WTC11 (cell line): ENCODE results near the gene POU6F1. TPM values are rescaled to one million over a fixed set of nuclear protein-coding genes. Genes with fewer than 3 reads are reported as not detected.

Experiments
- ATAC-seq: fragments of 200-7000 bp; cut with Tn5 transposase; 2 replicates; pipeline ENCODE4 v1.10.0; 2021; ENCODE audit warnings: mild to moderate bottlenecking, moderate library complexity
- CTCF ChIA-PET: fragments of 300-600 bp; sonication (Branson Sonifier 250); formaldehyde crosslinking; loops from one replicate; lab custom pipeline; 2021; ENCODE audit warnings: antibody characterized with exemption; lab: Charles Lee
- POLR2A ChIA-PET: fragments of 350-600 bp; sonication (Branson Sonifier 250); formaldehyde crosslinking; loops from one replicate; lab custom pipeline; 2021; ENCODE audit warnings: antibody characterized with exemption; lab: Charles Lee
- DNase-seq: peaks from one replicate; pipeline ENCODE4 v3.0.0; 2021; ENCODE audit warnings: low spot score
- H3K27ac Mint-ChIP-seq: 2 replicates; pipeline ENCODE4 v1.8.0; 2021; ENCODE audit warnings: mixed read lengths
- H3K27me3 Mint-ChIP-seq: 2 replicates; pipeline ENCODE4 v1.8.0; 2021; ENCODE audit warnings: low read depth, mild to moderate bottlenecking, moderate library complexity, mixed read lengths
- H3K36me3 Mint-ChIP-seq: 2 replicates; pipeline ENCODE4 v1.8.0; 2021; ENCODE audit warnings: mixed read lengths
- H3K4me1 Mint-ChIP-seq: 2 replicates; pipeline ENCODE4 v1.8.0; 2022; ENCODE audit warnings: mixed read lengths
- H3K4me3 Mint-ChIP-seq: 2 replicates; pipeline ENCODE4 v1.8.0; 2021; ENCODE audit warnings: mild to moderate bottlenecking, moderate library complexity, mixed read lengths
- H3K9me3 Mint-ChIP-seq: 2 replicates; pipeline ENCODE4 v1.8.0; 2021; ENCODE audit warnings: mixed read lengths
- ARID4B ChIP-seq: sonication (generic); formaldehyde crosslinking; IDR thresholded peaks from 2 replicates; pipeline ENCODE4 v1.8.0; 2023; ENCODE audit warnings: missing genetic modification reagents, mild to moderate bottlenecking, borderline replicate concordance
- ATF1 ChIP-seq: sonication (generic); formaldehyde crosslinking; IDR thresholded peaks from 2 replicates; pipeline ENCODE4 v1.8.1; 2023; ENCODE audit warnings: mild to moderate bottlenecking, moderate library complexity, missing genetic modification reagents
- ATF2 ChIP-seq: sonication (generic); formaldehyde crosslinking; IDR thresholded peaks from 2 replicates; pipeline ENCODE4 v1.8.1; 2022; ENCODE audit warnings: low read depth, missing genetic modification reagents, borderline replicate concordance
- FOXJ3 ChIP-seq: sonication (generic); formaldehyde crosslinking; IDR thresholded peaks from 2 replicates; pipeline ENCODE4 v1.9.0; 2021; ENCODE audit warnings: missing genetic modification reagents, mild to moderate bottlenecking, borderline replicate concordance
- MLX ChIP-seq: sonication (generic); formaldehyde crosslinking; IDR thresholded peaks from 2 replicates; pipeline ENCODE4 v1.8.1; 2023; ENCODE audit warnings: mild to moderate bottlenecking, missing genetic modification reagents, moderate library complexity
- NFE2L1 ChIP-seq: sonication (generic); formaldehyde crosslinking; IDR thresholded peaks from 2 replicates; pipeline ENCODE4 v1.8.1; 2023; ENCODE audit warnings: missing genetic modification reagents
- NFYB ChIP-seq: sonication (generic); formaldehyde crosslinking; conservative IDR thresholded peaks from 2 replicates; pipeline ENCODE4 v1.8.0; 2022; ENCODE audit warnings: low read depth, missing genetic modification reagents
- STAT6 ChIP-seq: sonication (generic); formaldehyde crosslinking; conservative IDR thresholded peaks from 2 replicates; pipeline ENCODE4 v1.8.1; 2023; ENCODE audit warnings: mild to moderate bottlenecking, low read depth, missing genetic modification reagents, moderate library complexity
- ZBTB21 ChIP-seq: sonication (generic); formaldehyde crosslinking; IDR thresholded peaks from 2 replicates; pipeline ENCODE4 v1.8.1; 2023; ENCODE audit warnings: mild to moderate bottlenecking, missing genetic modification reagents, borderline replicate concordance
- ZNF219 ChIP-seq: sonication (generic); formaldehyde crosslinking; IDR thresholded peaks from 2 replicates; pipeline ENCODE4 v1.8.0; 2023; ENCODE audit warnings: missing genetic modification reagents, mild to moderate bottlenecking, borderline replicate concordance
- total RNA-seq: library from RNA; stranded (reverse); gene quantifications from 3 replicates; pipeline ENCODE4 v1.2.3, GENCODE V29; 2021
- TF ChIP-seq, protein P1 (sequence below): sonication (generic); formaldehyde crosslinking; IDR thresholded peaks from 2 replicates; pipeline ENCODE4 v1.8.1; 2022; ENCODE audit warnings: missing genetic modification reagents, borderline replicate concordance
- TF ChIP-seq, protein P2 (sequence below): fragments of 250-450 bp; sonication (Bioruptor Pico); IDR thresholded peaks from 2 replicates; pipeline ENCODE4 v1.9.0; 2021; ENCODE audit warnings: mild to moderate bottlenecking
- TF ChIP-seq, protein P3 (sequence below): sonication (generic); formaldehyde crosslinking; IDR thresholded peaks from 2 replicates; pipeline ENCODE4 v1.8.1; 2023; ENCODE audit warnings: mild to moderate bottlenecking, missing genetic modification reagents, moderate library complexity
- TF ChIP-seq, protein P4 (sequence below): fragments of 250-450 bp; sonication (Bioruptor Pico); IDR thresholded peaks from 2 replicates; pipeline ENCODE4 v2.1.2; 2022; ENCODE audit warnings: mild to moderate bottlenecking, moderate library complexity
- TF ChIP-seq, protein P5 (sequence below): fragments of 250-450 bp; sonication (Bioruptor Pico); conservative IDR thresholded peaks from 2 replicates; pipeline ENCODE4 v1.9.0; 2021; ENCODE audit warnings: mild to moderate bottlenecking
- TF ChIP-seq, protein P6 (sequence below): sonication (generic); formaldehyde crosslinking; IDR thresholded peaks from 2 replicates; pipeline ENCODE4 v1.8.0; 2022; ENCODE audit warnings: mild to moderate bottlenecking, missing genetic modification reagents

The POU6F1 gene
- total RNA-seq, 1 experiment from 2014 or later, result 10.2 TPM

DNA sequence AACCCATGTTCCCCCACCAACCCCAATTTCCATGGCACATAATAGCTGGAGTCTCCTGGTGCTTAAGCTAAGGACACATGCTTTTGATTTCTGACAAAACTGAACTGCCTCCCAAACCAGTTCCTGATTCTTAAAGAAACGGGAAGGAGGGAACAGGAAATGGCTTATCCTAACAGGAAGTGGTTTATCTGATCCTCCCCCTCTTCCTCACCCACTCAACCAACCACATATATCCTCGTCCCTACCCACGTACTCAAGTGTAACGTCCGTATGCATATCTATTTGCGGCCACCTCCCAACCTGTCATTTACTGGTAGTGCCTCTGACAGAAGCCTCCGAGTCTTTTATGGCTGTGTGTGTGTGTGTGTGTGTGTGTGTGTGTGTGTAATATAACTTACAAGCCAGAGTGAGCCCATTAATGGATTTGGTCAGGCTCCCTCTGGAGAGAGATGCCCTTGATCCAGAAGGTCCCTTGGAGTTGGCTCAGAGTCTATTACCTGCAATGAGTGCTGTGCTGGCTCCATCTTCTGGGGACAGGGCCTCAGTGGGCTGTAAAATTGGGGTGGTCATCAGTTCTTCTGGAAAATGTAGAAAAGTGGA, 28.5 kb upstream of the POU6F1 start (continued):
- TF ChIP-seq, protein P1, sequence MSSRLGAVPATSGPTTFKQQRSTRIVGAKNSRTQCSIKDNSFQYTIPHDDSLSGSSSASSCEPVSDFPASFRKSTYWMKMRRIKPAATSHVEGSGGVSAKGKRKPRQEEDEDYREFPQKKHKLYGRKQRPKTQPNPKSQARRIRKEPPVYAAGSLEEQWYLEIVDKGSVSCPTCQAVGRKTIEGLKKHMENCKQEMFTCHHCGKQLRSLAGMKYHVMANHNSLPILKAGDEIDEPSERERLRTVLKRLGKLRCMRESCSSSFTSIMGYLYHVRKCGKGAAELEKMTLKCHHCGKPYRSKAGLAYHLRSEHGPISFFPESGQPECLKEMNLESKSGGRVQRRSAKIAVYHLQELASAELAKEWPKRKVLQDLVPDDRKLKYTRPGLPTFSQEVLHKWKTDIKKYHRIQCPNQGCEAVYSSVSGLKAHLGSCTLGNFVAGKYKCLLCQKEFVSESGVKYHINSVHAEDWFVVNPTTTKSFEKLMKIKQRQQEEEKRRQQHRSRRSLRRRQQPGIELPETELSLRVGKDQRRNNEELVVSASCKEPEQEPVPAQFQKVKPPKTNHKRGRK (CRISPR knock-in tag), result no peak
- TF ChIP-seq, protein P2, sequence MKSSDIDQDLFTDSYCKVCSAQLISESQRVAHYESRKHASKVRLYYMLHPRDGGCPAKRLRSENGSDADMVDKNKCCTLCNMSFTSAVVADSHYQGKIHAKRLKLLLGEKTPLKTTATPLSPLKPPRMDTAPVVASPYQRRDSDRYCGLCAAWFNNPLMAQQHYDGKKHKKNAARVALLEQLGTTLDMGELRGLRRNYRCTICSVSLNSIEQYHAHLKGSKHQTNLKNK (CRISPR knock-in tag), result no peak
- TF ChIP-seq FOXJ3 (CRISPR knock-in tag), result no peak
- no peak for TF ChIP-seq ATF2 (CRISPR knock-in tag)
- TF ChIP-seq NFYB (CRISPR knock-in tag), result no peak
- TF ChIP-seq, protein P3, sequence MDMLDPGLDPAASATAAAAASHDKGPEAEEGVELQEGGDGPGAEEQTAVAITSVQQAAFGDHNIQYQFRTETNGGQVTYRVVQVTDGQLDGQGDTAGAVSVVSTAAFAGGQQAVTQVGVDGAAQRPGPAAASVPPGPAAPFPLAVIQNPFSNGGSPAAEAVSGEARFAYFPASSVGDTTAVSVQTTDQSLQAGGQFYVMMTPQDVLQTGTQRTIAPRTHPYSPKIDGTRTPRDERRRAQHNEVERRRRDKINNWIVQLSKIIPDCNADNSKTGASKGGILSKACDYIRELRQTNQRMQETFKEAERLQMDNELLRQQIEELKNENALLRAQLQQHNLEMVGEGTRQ (CRISPR knock-in tag), result no peak
- no peak for TF ChIP-seq NFE2L1
- TF ChIP-seq, protein P4, sequence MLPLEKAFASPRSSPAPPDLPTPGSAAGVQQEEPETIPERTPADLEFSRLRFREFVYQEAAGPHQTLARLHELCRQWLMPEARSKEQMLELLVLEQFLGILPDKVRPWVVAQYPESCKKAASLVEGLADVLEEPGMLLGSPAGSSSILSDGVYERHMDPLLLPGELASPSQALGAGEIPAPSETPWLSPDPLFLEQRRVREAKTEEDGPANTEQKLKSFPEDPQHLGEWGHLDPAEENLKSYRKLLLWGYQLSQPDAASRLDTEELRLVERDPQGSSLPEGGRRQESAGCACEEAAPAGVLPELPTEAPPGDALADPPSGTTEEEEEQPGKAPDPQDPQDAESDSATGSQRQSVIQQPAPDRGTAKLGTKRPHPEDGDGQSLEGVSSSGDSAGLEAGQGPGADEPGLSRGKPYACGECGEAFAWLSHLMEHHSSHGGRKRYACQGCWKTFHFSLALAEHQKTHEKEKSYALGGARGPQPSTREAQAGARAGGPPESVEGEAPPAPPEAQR (CRISPR knock-in tag), result no peak
- no peak for TF ChIP-seq ATF1 (CRISPR knock-in tag)
- no peak for TF ChIP-seq ARID4B (CRISPR knock-in tag)
- TF ChIP-seq MLX (CRISPR knock-in tag), result no peak

- Mint-ChIP-seq H3K4me3 (no peak overlapping the region), H3K36me3 (peaks cover 45% of the 10 kb centered on the region), H3K9me3 (no peaks in the 10 kb centered on the region), H3K27ac (peak overlapping the region; percentile 72), H3K4me1 (peaks cover 36% of the 10 kb centered on the region), H3K27me3 (no peaks in the 10 kb centered on the region)
- no peak for ATAC-seq
- POLR2A ChIA-PET, result no interaction called here
- CTCF ChIA-PET, result interaction anchor here (0.6 kb wide), 1 partner anchor 28 kb away, joined by 4 read pairs; the partner anchor contains the start of gene POU6F1
- DNase-seq, result no peak
- TF ChIP-seq ATF1 (CRISPR knock-in tag) (no peak), ZNF219 (CRISPR knock-in tag) (no peak), STAT6 (CRISPR knock-in tag) (no peak), ZBTB21 (no peak)
- TF ChIP-seq, protein P5, sequence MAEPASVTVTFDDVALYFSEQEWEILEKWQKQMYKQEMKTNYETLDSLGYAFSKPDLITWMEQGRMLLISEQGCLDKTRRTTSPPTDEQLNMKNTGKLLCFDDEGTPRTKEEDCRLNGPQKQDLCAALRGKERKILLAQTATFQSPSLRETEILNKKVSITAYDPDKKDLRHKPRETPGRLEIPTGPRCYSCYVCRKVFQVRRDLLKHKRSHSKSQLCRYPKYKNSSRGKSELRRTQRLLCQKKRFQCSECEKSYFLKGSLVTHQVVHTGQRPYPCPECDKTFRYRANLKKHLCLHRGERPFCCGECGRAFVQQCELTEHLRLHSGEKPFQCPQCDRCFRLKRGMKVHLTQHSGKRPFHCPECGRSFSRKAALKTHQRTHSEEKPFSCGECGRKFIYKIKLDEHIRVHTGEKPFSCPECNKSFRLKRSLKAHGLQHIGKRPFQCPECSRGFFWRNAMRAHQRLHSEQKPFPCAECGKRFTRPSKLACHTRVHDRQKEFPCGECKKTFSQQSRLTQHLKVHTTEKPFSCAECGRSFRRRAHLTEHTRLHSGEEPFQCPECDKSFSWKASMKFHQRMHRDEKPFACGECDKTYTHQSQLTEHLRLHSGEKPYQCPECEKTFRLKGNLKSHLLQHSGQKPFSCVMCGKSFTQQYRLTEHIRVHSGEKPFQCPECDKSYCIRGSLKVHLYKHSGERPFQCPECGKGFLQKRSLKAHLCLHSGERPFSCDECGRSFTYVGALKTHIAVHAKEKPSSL (CRISPR knock-in tag), result no peak
- TF ChIP-seq, protein P6, sequence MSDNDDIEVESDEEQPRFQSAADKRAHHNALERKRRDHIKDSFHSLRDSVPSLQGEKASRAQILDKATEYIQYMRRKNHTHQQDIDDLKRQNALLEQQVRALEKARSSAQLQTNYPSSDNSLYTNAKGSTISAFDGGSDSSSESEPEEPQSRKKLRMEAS (CRISPR knock-in tag), result no peak
Measured at GRCh38 chr12:51245476-51246253, 27.8 kb upstream of the POU6F1 start.
